Thyroid gland (tissue), 4 donors: ENCODE data around the gene SYT4.

ENCODE experiments used
- POLR2A ChIP-seq, 2 donors: fragments of 450-650 bp; IDR thresholded peaks; one replicate each; pipeline ENCODE4 v1.6.1; 2017; ENCODE audit warnings: antibody characterized with exemption in 2 of 2, mild to moderate bottlenecking in 2 of 2, moderate library complexity in 1 of 2
- TF ChIP-seq, protein P1 (sequence below), 6 experiments: fragments of 200-600 bp in 3 of 6; fragments of 450-650 bp in 3 of 6; sonication (generic) in 3 of 6; IDR thresholded peaks; one replicate each; pipeline ENCODE4 v1.5.1; 2016 to 2019; ENCODE audit warnings: antibody characterized with exemption in 6 of 6, mild to moderate bottlenecking in 2 of 6, inconsistent platforms in 1 of 6, moderate library complexity in 1 of 6

DNA sequence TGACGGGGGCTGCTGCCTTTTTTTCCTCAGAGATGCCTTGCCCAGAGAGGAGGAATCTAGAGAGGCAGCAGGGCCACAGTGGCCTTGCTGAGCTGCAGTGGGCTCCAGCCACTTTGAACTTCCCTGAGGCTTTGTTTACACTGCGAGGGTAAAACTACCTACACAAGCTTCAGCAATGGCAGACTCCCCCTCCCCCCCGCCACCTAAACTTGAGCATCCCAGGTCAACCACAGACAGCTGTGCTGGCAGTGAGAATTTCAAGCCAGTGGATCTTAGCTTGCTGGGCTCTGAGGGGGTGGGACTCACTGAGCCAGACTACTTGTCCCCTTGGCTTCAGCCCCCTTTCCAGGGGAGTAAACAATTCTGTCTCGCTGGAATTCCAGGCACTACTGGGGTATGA, 11.8 kb downstream of the SYT4 start:
- no peak for TF ChIP-seq POLR2A (IDR thresholded peaks at IDR 0.05)
- TF ChIP-seq, protein P1, sequence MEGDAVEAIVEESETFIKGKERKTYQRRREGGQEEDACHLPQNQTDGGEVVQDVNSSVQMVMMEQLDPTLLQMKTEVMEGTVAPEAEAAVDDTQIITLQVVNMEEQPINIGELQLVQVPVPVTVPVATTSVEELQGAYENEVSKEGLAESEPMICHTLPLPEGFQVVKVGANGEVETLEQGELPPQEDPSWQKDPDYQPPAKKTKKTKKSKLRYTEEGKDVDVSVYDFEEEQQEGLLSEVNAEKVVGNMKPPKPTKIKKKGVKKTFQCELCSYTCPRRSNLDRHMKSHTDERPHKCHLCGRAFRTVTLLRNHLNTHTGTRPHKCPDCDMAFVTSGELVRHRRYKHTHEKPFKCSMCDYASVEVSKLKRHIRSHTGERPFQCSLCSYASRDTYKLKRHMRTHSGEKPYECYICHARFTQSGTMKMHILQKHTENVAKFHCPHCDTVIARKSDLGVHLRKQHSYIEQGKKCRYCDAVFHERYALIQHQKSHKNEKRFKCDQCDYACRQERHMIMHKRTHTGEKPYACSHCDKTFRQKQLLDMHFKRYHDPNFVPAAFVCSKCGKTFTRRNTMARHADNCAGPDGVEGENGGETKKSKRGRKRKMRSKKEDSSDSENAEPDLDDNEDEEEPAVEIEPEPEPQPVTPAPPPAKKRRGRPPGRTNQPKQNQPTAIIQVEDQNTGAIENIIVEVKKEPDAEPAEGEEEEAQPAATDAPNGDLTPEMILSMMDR (IDR thresholded peaks at IDR 0.05), result no peak
